ENCODE results near the gene SLC2A14.
"Not testable (repeated sequence)": the region's sequence is repeated elsewhere in the genome, so short reads cannot be mapped to it uniquely, and the experiment has no call there.

Gene SLC2A14

GRCh38 chr12:7832059-7832696 is 40.5 kb downstream of the SLC2A14 start:
- peak; percentile 7 for DNase-seq

GRCh38 chr12:7829737-7830136 is 43.0 kb downstream of the SLC2A14 start:
- DNase-seq: not testable (repeated sequence)

- DNase-seq: not testable (repeated sequence)
Measured at GRCh38 chr12:7825754-7826153, 47.0 kb downstream of the SLC2A14 start.

GRCh38 chr12:7806863-7807487 is 65.7 kb downstream of the SLC2A14 start:
- DNase-seq: peak; percentile 17

GRCh38 chr12:7806319-7806718 is 66.4 kb downstream of the SLC2A14 start:
- DNase-seq: not testable (repeated sequence)

GRCh38 chr12:7801460-7801859 is 71.3 kb downstream of the SLC2A14 start:
- no peak for DNase-seq

- DNase-seq: not testable (repeated sequence)
Measured at GRCh38 chr12:7798750-7799308, 73.9 kb downstream of the SLC2A14 start.

GRCh38 chr12:7797698-7798398 is 74.9 kb downstream of the SLC2A14 start:
- DNase-seq: no peak

- not testable (repeated sequence) for DNase-seq
Measured at GRCh38 chr12:7797269-7797668, 75.4 kb downstream of the SLC2A14 start.

GRCh38 chr12:7793211-7793610 is 79.5 kb downstream of the SLC2A14 start:
- DNase-seq: no peak

- DNase-seq: not testable (repeated sequence)
Measured at GRCh38 chr12:7788884-7789528, 83.7 kb downstream of the SLC2A14 start, which contains the start of gene NANOG. TSS of gene NANOG (plus strand) at chr12:7789402. CDS start at chr12:7789615, 213 bp downstream.

- no peak for DNase-seq
Measured at GRCh38 chr12:7788294-7788660, 84.4 kb downstream of the SLC2A14 start.

- DNase-seq: no peak
Measured at GRCh38 chr12:7787574-7788293, 85.0 kb downstream of the SLC2A14 start.

GRCh38 chr12:7784701-7785100 is 88.0 kb downstream of the SLC2A14 start:
- no peak for DNase-seq

- not testable (repeated sequence) for DNase-seq
Measured at GRCh38 chr12:7783433-7783832, 89.3 kb downstream of the SLC2A14 start.

- DNase-seq: no peak
Measured at GRCh38 chr12:7782055-7782454, 90.7 kb downstream of the SLC2A14 start.

GRCh38 chr12:7781274-7781673 is 91.4 kb downstream of the SLC2A14 start:
- no peak for DNase-seq

GRCh38 chr12:7769999-7770398 is 102.7 kb downstream of the SLC2A14 start:
- no peak for DNase-seq

Data from NCI-H774 (cell line).